H1 (cell line): ENCODE data around the gene RALGAPA1. TPM values are rescaled to one million over a fixed set of nuclear protein-coding genes. Genes with fewer than 3 reads are reported as not detected.

Experiments
- CTCF ChIA-PET: fragments of 300-600 bp; sonication (Branson Sonifier 250); formaldehyde crosslinking; loops from one replicate; lab custom pipeline; 2021; ENCODE audit not compliant: partially characterized antibody; lab: Charles Lee
- POLR2A ChIA-PET: fragments of 300-600 bp; sonication (Branson Sonifier 250); formaldehyde crosslinking; loops from one replicate; lab custom pipeline; 2021; ENCODE audit warnings: inconsistent platforms; ENCODE audit not compliant: partially characterized antibody; lab: Charles Lee
- DNase-seq, 2 experiments: peaks; one replicate each; pipeline versions ENCODE4 v3.0.0 to v3.0.0-alpha.2; 2010 to 2022; ENCODE audit warnings: low spot score in 2 of 2, low read depth in 1 of 2, mixed read lengths in 1 of 2
- FAIRE-seq: peaks from 2 replicates; lab custom pipeline; 2011; peaks lifted over from hg19 to GRCh38; lab: Jason Lieb, UNC
- H2AFZ ChIP-seq: 2 replicates; pipeline ENCODE4 v1.8.1; 2012; ENCODE audit warnings: low read length, inconsistent platforms
- H2AK5ac ChIP-seq: 2 replicates; pipeline ENCODE4 v1.6.1; 2013; ENCODE audit warnings: low read depth, low read length
- H2BK120ac ChIP-seq: replicated peaks from 2 replicates; pipeline ENCODE3; 2013; ENCODE audit warnings: low read depth, low read length, inconsistent platforms
- H2BK12ac ChIP-seq: 2 replicates; pipeline ENCODE4 v1.6.1; 2013; ENCODE audit warnings: low read depth, low read length
- H2BK15ac ChIP-seq: 2 replicates; pipeline ENCODE4 v1.6.1; 2013; ENCODE audit warnings: low read length
- H2BK20ac ChIP-seq: 2 replicates; pipeline ENCODE4 v1.6.1; 2013; ENCODE audit warnings: low read length
- H2BK5ac ChIP-seq: 2 replicates; pipeline ENCODE4 v1.6.1; 2013; ENCODE audit warnings: low read depth, low read length
- H3K14ac ChIP-seq: 2 replicates; pipeline ENCODE4 v1.6.1; 2013; ENCODE audit warnings: inconsistent platforms; ENCODE audit not compliant: insufficient read length
- H3K18ac ChIP-seq: 2 replicates; pipeline ENCODE4 v1.6.1; 2013; ENCODE audit warnings: low read length; ENCODE audit errors: extremely low read depth
- H3K23ac ChIP-seq: 2 replicates; pipeline ENCODE4 v1.6.1; 2013; ENCODE audit warnings: inconsistent platforms; ENCODE audit not compliant: insufficient read length
- H3K23me2 ChIP-seq: 2 replicates; pipeline ENCODE4 v1.6.1; 2013; ENCODE audit warnings: low read depth, low read length
- H3K27ac ChIP-seq: 2 replicates; pipeline ENCODE4 v1.6.1; 2011; ENCODE audit warnings: low read depth, low read length, inconsistent platforms
- H3K27me3 ChIP-seq, 4 experiments: replicated peaks in 1 of 4; 1 replicate in 1 of 4; 2 replicates in 3 of 4; pipeline versions ENCODE4 v1.6.1 to v1.8.1; 2011 to 2013; ENCODE audit warnings: low read length in 3 of 4, mild to moderate bottlenecking in 3 of 4, inconsistent platforms in 2 of 4, mixed read lengths in 2 of 4, moderate library complexity in 1 of 4; ENCODE audit not compliant: control insufficient read depth in 3 of 4, insufficient read depth in 3 of 4; ENCODE audit errors: extremely low read depth in 1 of 4
- H3K36me3 ChIP-seq, 4 experiments: 2 replicates each; pipeline versions ENCODE4 v1.6.1 to v1.8.1; 2011 to 2013; ENCODE audit warnings: mild to moderate bottlenecking in 4 of 4, low read length in 3 of 4, moderate library complexity in 2 of 4, control low read depth in 1 of 4, inconsistent platforms in 1 of 4; ENCODE audit not compliant: insufficient read depth in 4 of 4, control insufficient read depth in 2 of 4
- H3K4ac ChIP-seq: replicated peaks from 2 replicates; pipeline ENCODE3; 2013; ENCODE audit warnings: low read length, low read depth, mixed read lengths, inconsistent platforms; ENCODE audit not compliant: insufficient read length
- H3K4me1 ChIP-seq, 4 experiments: replicated peaks in 1 of 4; 1 replicate in 1 of 4; 2 replicates in 3 of 4; pipeline versions ENCODE4 v1.6.1 to v1.8.1; 2011 to 2013; ENCODE audit warnings: low read length in 3 of 4, inconsistent platforms in 2 of 4, mixed read lengths in 1 of 4; ENCODE audit not compliant: insufficient read depth in 4 of 4, control insufficient read depth in 3 of 4
- H3K4me2 ChIP-seq, 2 experiments: 2 replicates each; pipeline versions ENCODE4 v1.6.1 to v1.8.1; 2011 to 2013; ENCODE audit warnings: low read depth in 2 of 2, low read length in 2 of 2, control low read depth in 1 of 2, inconsistent platforms in 1 of 2, mild to moderate bottlenecking in 1 of 2; ENCODE audit not compliant: insufficient read depth in 1 of 2
- H3K4me3 ChIP-seq, 4 experiments: fragments of 200-600, 300-600 bp in 1 of 4; sonication (generic), shearing (Covaris generic), sonication (Bioruptor Twin) in 1 of 4; 2 replicates each; pipeline versions ENCODE4 v1.5.1 to v1.8.1; 2011 to 2016; ENCODE audit warnings: low read length in 4 of 4, low read depth in 3 of 4, control low read depth in 2 of 4, inconsistent platforms in 2 of 4, mild to moderate bottlenecking in 2 of 4, mixed read lengths in 1 of 4, moderate library complexity in 1 of 4; ENCODE audit not compliant: insufficient read depth in 2 of 4; ENCODE audit errors: extremely low read depth in 1 of 4
- H3K56ac ChIP-seq: replicated peaks from 2 replicates; pipeline ENCODE3; 2013; ENCODE audit warnings: low read depth, mild to moderate bottlenecking, mixed read lengths, low read length, inconsistent platforms; ENCODE audit not compliant: insufficient read length
- H3K79me1 ChIP-seq: 2 replicates; pipeline ENCODE4 v1.6.1; 2013; ENCODE audit warnings: low read depth, low read length, control low read depth
- H3K79me2 ChIP-seq, 2 experiments: 2 replicates each; pipeline versions ENCODE4 v1.6.1 to v1.8.1; 2012 to 2013; ENCODE audit warnings: low read length in 2 of 2, mild to moderate bottlenecking in 2 of 2, inconsistent platforms in 1 of 2; ENCODE audit not compliant: insufficient read depth in 2 of 2, control insufficient read depth in 1 of 2
- H3K9ac ChIP-seq, 4 experiments: replicated peaks in 1 of 4; 1 replicate in 1 of 4; 2 replicates in 3 of 4; pipeline versions ENCODE4 v1.6.1 to v1.8.1; 2011 to 2013; ENCODE audit warnings: low read depth in 3 of 4, low read length in 3 of 4, control low read depth in 2 of 4, mild to moderate bottlenecking in 2 of 4, moderate library complexity in 2 of 4, inconsistent platforms in 1 of 4; ENCODE audit errors: extremely low read depth in 1 of 4
- H3K9me3 ChIP-seq, 2 experiments: 2 replicates each; pipeline versions ENCODE4 v1.6.1 to v1.8.1; 2012 to 2013; ENCODE audit warnings: mild to moderate bottlenecking in 2 of 2, moderate library complexity in 2 of 2, control low read depth in 1 of 2, inconsistent platforms in 1 of 2, low read depth in 1 of 2, low read length in 1 of 2, mixed read lengths in 1 of 2; ENCODE audit not compliant: insufficient read depth in 2 of 2
- H4K20me1 ChIP-seq, 2 experiments: replicated peaks in 1 of 2; 2 replicates each; pipeline versions ENCODE3 to v1.8.1; 2011 to 2013; ENCODE audit warnings: inconsistent platforms in 2 of 2, low read length in 2 of 2, mild to moderate bottlenecking in 1 of 2; ENCODE audit not compliant: insufficient read depth in 2 of 2, control insufficient read depth in 1 of 2
- H4K5ac ChIP-seq: 2 replicates; pipeline ENCODE4 v1.6.1; 2013; ENCODE audit warnings: low read length, low read depth, mixed read lengths, inconsistent platforms; ENCODE audit not compliant: insufficient read length
- H4K8ac ChIP-seq: 2 replicates; pipeline ENCODE4 v1.8.0; 2013; ENCODE audit warnings: mild to moderate bottlenecking, moderate library complexity, low read length, inconsistent platforms; ENCODE audit not compliant: insufficient read depth; ENCODE audit errors: extremely low read depth
- H4K91ac ChIP-seq: replicated peaks from 2 replicates; pipeline ENCODE3; 2013; ENCODE audit warnings: low read length, mixed read lengths, inconsistent platforms; ENCODE audit not compliant: insufficient read length
- CREB1 ChIP-seq: IDR thresholded peaks from 2 replicates; pipeline ENCODE4 v1.6.1; 2012; ENCODE audit warnings: inconsistent platforms
- GABPA ChIP-seq: IDR thresholded peaks from 2 replicates; pipeline ENCODE4 v1.6.1; 2011; ENCODE audit warnings: mild to moderate bottlenecking, low read length, moderate library complexity, borderline replicate concordance; ENCODE audit not compliant: insufficient read depth
- HDAC6 ChIP-seq: IDR thresholded peaks from one replicate; pipeline ENCODE4 v1.7.1; 2012; ENCODE audit warnings: low read depth, mild to moderate bottlenecking, inconsistent platforms, low read length, moderate library complexity
- RBBP5 ChIP-seq: IDR thresholded peaks from 2 replicates; pipeline ENCODE4 v1.7.1; 2012; ENCODE audit warnings: low read depth, mild to moderate bottlenecking, inconsistent platforms, low read length, moderate library complexity, borderline replicate concordance
- TBP ChIP-seq: IDR thresholded peaks from 2 replicates; pipeline ENCODE4 v1.6.1; 2011; ENCODE audit warnings: low read depth, low read length, improper control_type of control experiment
- WGBS, 2 experiments: shearing (Covaris generic) in 1 of 2; methylation state at CpG; one replicate each; pipeline versions ENCODE4 v1.1.6 to v1.1.7; 2013 to 2015; ENCODE audit warnings: low lambda C conversion rate in 2 of 2, mixed read lengths in 2 of 2, inconsistent platforms in 1 of 2, low coverage in 1 of 2, missing lambda C conversion rate in 1 of 2; ENCODE audit not compliant: insufficient replicate concordance in 2 of 2, insufficient coverage in 1 of 2, insufficient read length in 1 of 2; ENCODE audit errors: extremely low coverage in 1 of 2, missing lambda C conversion rate in 1 of 2; 5-methylcytosine and 5-hydroxymethylcytosine counted together
- polyA plus RNA-seq, 7 experiments: library from polyadenylated mRNA; depleted of rRNA in 3 of 7; stranded (reverse) in 5 of 7; unstranded in 2 of 7; fragments of >200 nt in 5 of 7; fragments of 200-250 nt in 2 of 7; gene quantifications; 1 replicate in 5 of 7; 2 replicates in 1 of 7; 4 replicates in 1 of 7; pipeline versions ENCODE4 v1.2.1 to v1.2.3, GENCODE V29; 2011 to 2013; ENCODE audit warnings: missing spikeins in 2 of 7, mixed read lengths in 2 of 7
- total RNA-seq: library from RNA; stranded (reverse); fragmentation: NEBNext Ultra II Directional; extraction: Animal tissue kit (Norgen Biotek cat#: 25700); gene quantifications from 2 replicates; pipeline ENCODE4 v1.2.1, GENCODE V29; 2021

Gene RALGAPA1
- total and polyA plus RNA-seq, 2 of the 8 experiments (the other 6 are each of a cell fraction or from before 2014, with no cell fraction given) = 4.2 to 26.7 TPM

DNA sequence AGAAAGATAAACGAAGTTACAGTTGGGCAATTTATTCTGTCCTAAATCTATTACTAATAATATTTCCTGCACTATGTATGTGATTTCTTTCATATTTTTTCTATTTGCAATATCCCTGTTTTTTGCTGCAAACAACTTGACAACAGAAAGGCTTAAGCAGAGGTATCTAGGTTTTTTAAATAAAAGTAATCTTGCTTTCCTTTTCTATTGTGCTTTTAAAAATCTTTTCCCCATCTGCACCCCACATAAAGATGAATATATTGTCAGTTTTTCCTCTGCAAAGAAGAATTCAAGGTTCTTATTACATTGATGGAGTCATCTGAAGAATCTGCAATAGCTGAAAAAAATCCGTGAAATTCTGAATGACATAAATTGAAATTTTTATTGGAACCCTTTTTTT, 502 bp upstream of the RALGAPA1 start:
- peaks cover 0 to 26% of the 10 kb centered on the region in 2 experiments; a peak in 2 of 4 replicates for H3K79me2 ChIP-seq
- no peak overlapping the region for H3K56ac ChIP-seq
- H3K4me1 ChIP-seq = no peaks in the 10 kb centered on the region
- no peak overlapping the region for H3K27ac ChIP-seq
- no peak for DNase-seq
- H2BK12ac ChIP-seq = no peak overlapping the region
- no peaks in the 10 kb centered on the region for H3K79me1 ChIP-seq
- H3K36me3 ChIP-seq = no peaks in the 10 kb centered on the region
- no peak overlapping the region for H3K18ac ChIP-seq
- no peak overlapping the region for H2BK15ac ChIP-seq
- H4K5ac ChIP-seq = no peak overlapping the region
- H3K27me3 ChIP-seq = no peaks in the 10 kb centered on the region
- H3K23ac ChIP-seq = no peak overlapping the region
- H4K8ac ChIP-seq = no peak overlapping the region
- no peak overlapping the region for H2AFZ ChIP-seq
- no peak overlapping the region for H2BK120ac ChIP-seq
- no peak overlapping the region for H2BK20ac ChIP-seq
- H3K4ac ChIP-seq = no peak overlapping the region
- H3K23me2 ChIP-seq = no peaks in the 10 kb centered on the region; the same call in 1 of the 2 replicates
- no peaks in the 10 kb centered on the region for H4K20me1 ChIP-seq
- no peak overlapping the region for H4K91ac ChIP-seq
- CTCF ChIA-PET = interaction anchor here (0.7 kb wide), 1 partner anchor 652 kb away, joined by 3 read pairs; no protein-coding TSS in a partner anchor
- H3K4me3 ChIP-seq = peak overlapping the region in 1 of 4 experiments; percentile 87; a peak in 2 of 8 replicates
- no peak for FAIRE-seq
- no peak overlapping the region for H3K4me2 ChIP-seq
- no peak overlapping the region for H3K9ac ChIP-seq
- no peaks in the 10 kb centered on the region for H3K9me3 ChIP-seq
- TF ChIP-seq CREB1 = no peak
- TF ChIP-seq GABPA = no peak
- TF ChIP-seq HDAC6 = no peak
- TF ChIP-seq RBBP5 = no peak
- no peak for TF ChIP-seq TBP
- TF ChIP-seq, all 59 proteins: peak for 0
- H2AK5ac ChIP-seq = no peak overlapping the region
- no peak overlapping the region for H2BK5ac ChIP-seq
- POLR2A ChIA-PET = interaction anchor here (1.0 kb wide), 2 partner anchors 12 to 17 kb away, joined by 3 to 4 read pairs; partner anchors contain the start of gene BRMS1L
- no peak overlapping the region for H3K14ac ChIP-seq
- 52% methylated on average over 2 of the region's 2 CpGs; no CpG with 5 or more reads in 1 of the 2 experiments for WGBS, 2 experiments
